Left renal pelvis (tissue), 4 donors: Measurements from ENCODE around the gene ST6GAL1. TPM values are rescaled to one million over a fixed set of nuclear protein-coding genes. Genes with fewer than 3 reads are reported as not detected.
"Not testable (repeated sequence)": the region's sequence is repeated elsewhere in the genome, so short reads cannot be mapped to it uniquely, and the experiment has no call there.

Experiments
- DNase-seq, 4 donors: peaks; one replicate each; pipeline ENCODE4 v3.0.0-alpha.2; 2013; ENCODE audit warnings: low read depth in 4 of 4, low spot score in 3 of 4
- polyA plus RNA-seq, 4 donors: library from polyadenylated mRNA; unstranded; fragments of 120-200 nt; gene quantifications; one replicate each; pipeline ENCODE4 v1.2.1, GENCODE V29; 2013; ENCODE audit not compliant: insufficient read length in 4 of 4

The ST6GAL1 gene
- polyA plus RNA-seq, 4 donors, result 28.3 to 96.4 (median 69.5) TPM

GRCh38 chr3:187016639-187017345 is 86.5 kb downstream of the ST6GAL1 start:
- DNase-seq, result no peak

- peak in 3 of 4 donors; percentile 55 to 67 (median 60) for DNase-seq
These were observed 87.3 kb downstream of the ST6GAL1 start for GRCh38 chr3:187017511-187018230.

GRCh38 chr3:187019542-187020072 is 89.3 kb downstream of the ST6GAL1 start:
- no peak for DNase-seq

- no peak for DNase-seq
These were observed 90.0 kb downstream of the ST6GAL1 start for GRCh38 chr3:187020376-187020775.

GRCh38 chr3:187021748-187022402 is 91.5 kb downstream of the ST6GAL1 start:
- DNase-seq, result no peak

GRCh38 chr3:187022403-187023029 is 92.2 kb downstream of the ST6GAL1 start:
- no peak for DNase-seq

- not testable (repeated sequence) for DNase-seq
These were observed 93.0 kb downstream of the ST6GAL1 start for GRCh38 chr3:187023340-187023739.

- DNase-seq, result no peak
These were observed 94.4 kb downstream of the ST6GAL1 start for GRCh38 chr3:187024536-187025226.

- DNase-seq, result no peak
These were observed 94.9 kb downstream of the ST6GAL1 start for GRCh38 chr3:187025254-187025655.

GRCh38 chr3:187025656-187026316 is 95.5 kb downstream of the ST6GAL1 start:
- DNase-seq, result no peak

GRCh38 chr3:187026317-187026670 is 96.0 kb downstream of the ST6GAL1 start:
- no peak for DNase-seq

- DNase-seq, result no peak
These were observed 97.4 kb downstream of the ST6GAL1 start for GRCh38 chr3:187027531-187028278.

- no peak for DNase-seq
These were observed 101.6 kb downstream of the ST6GAL1 start for GRCh38 chr3:187031934-187032333.

GRCh38 chr3:187036394-187036793 is 106.1 kb downstream of the ST6GAL1 start:
- DNase-seq, result no peak

GRCh38 chr3:187039100-187039722 is 108.9 kb downstream of the ST6GAL1 start:
- DNase-seq, result no peak

- DNase-seq, result no peak
These were observed 109.5 kb downstream of the ST6GAL1 start for GRCh38 chr3:187039723-187040414.

GRCh38 chr3:187040516-187041361 is 110.4 kb downstream of the ST6GAL1 start:
- no peak for DNase-seq
